HL-60 (cell line): ENCODE data around the gene RBM23.

Experiments
- DNase-seq, 2 experiments: peaks; one replicate each; pipeline ENCODE4 v3.0.0-alpha.2; 2010 to 2020; ENCODE audit warnings: low read depth in 1 of 2, low spot score in 1 of 2
- H3K27ac ChIP-seq: fragments of 250-450 bp; sonication (Bioruptor Pico); replicated peaks from 2 replicates; pipeline ENCODE4 v1.5.1; 2020; ENCODE audit warnings: mild to moderate bottlenecking, moderate library complexity
- H3K27me3 ChIP-seq: fragments of 250-450 bp; sonication (Bioruptor Pico); 2 replicates; pipeline ENCODE4 v1.5.1; 2021; ENCODE audit warnings: mild to moderate bottlenecking, moderate library complexity; ENCODE audit not compliant: insufficient read depth, poor library complexity, severe bottlenecking
- H3K4me3 ChIP-seq: replicated peaks from 2 replicates; pipeline ENCODE4 v1.5.1; 2011; ENCODE audit warnings: mild to moderate bottlenecking, control low read depth, low read length; ENCODE audit not compliant: insufficient read depth
- GABPA ChIP-seq: IDR thresholded peaks from 2 replicates; pipeline ENCODE4 v1.6.1; 2012; ENCODE audit warnings: low read depth
- POLR2AphosphoS5 ChIP-seq: IDR thresholded peaks from 2 replicates; pipeline ENCODE4 v1.6.1; 2012; ENCODE audit warnings: low read depth
- SPI1 ChIP-seq: IDR thresholded peaks from 2 replicates; pipeline ENCODE4 v1.6.1; 2012; ENCODE audit warnings: low read depth, mild to moderate bottlenecking, borderline replicate concordance
- TF ChIP-seq, protein P1 (sequence below): IDR thresholded peaks from one replicate; pipeline ENCODE4 v1.5.1; 2011; ENCODE audit warnings: low read length, control low read depth, inconsistent platforms; ENCODE audit not compliant: insufficient read depth
- TF ChIP-seq, protein P2 (sequence below): IDR thresholded peaks from 2 replicates; pipeline ENCODE4 v1.6.1; 2012; ENCODE audit warnings: low read depth; ENCODE audit not compliant: insufficient replicate concordance

RBM23 gene

GRCh38 chr14:22929961-22930364 is 11.0 kb upstream of the RBM23 start:
- TF ChIP-seq GABPA: no peak
- no peak for TF ChIP-seq POLR2AphosphoS5
- TF ChIP-seq, protein P1, sequence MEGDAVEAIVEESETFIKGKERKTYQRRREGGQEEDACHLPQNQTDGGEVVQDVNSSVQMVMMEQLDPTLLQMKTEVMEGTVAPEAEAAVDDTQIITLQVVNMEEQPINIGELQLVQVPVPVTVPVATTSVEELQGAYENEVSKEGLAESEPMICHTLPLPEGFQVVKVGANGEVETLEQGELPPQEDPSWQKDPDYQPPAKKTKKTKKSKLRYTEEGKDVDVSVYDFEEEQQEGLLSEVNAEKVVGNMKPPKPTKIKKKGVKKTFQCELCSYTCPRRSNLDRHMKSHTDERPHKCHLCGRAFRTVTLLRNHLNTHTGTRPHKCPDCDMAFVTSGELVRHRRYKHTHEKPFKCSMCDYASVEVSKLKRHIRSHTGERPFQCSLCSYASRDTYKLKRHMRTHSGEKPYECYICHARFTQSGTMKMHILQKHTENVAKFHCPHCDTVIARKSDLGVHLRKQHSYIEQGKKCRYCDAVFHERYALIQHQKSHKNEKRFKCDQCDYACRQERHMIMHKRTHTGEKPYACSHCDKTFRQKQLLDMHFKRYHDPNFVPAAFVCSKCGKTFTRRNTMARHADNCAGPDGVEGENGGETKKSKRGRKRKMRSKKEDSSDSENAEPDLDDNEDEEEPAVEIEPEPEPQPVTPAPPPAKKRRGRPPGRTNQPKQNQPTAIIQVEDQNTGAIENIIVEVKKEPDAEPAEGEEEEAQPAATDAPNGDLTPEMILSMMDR: no peak
- no peak for TF ChIP-seq SPI1
- TF ChIP-seq, protein P2, sequence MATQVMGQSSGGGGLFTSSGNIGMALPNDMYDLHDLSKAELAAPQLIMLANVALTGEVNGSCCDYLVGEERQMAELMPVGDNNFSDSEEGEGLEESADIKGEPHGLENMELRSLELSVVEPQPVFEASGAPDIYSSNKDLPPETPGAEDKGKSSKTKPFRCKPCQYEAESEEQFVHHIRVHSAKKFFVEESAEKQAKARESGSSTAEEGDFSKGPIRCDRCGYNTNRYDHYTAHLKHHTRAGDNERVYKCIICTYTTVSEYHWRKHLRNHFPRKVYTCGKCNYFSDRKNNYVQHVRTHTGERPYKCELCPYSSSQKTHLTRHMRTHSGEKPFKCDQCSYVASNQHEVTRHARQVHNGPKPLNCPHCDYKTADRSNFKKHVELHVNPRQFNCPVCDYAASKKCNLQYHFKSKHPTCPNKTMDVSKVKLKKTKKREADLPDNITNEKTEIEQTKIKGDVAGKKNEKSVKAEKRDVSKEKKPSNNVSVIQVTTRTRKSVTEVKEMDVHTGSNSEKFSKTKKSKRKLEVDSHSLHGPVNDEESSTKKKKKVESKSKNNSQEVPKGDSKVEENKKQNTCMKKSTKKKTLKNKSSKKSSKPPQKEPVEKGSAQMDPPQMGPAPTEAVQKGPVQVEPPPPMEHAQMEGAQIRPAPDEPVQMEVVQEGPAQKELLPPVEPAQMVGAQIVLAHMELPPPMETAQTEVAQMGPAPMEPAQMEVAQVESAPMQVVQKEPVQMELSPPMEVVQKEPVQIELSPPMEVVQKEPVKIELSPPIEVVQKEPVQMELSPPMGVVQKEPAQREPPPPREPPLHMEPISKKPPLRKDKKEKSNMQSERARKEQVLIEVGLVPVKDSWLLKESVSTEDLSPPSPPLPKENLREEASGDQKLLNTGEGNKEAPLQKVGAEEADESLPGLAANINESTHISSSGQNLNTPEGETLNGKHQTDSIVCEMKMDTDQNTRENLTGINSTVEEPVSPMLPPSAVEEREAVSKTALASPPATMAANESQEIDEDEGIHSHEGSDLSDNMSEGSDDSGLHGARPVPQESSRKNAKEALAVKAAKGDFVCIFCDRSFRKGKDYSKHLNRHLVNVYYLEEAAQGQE: no peak
- H3K27ac ChIP-seq: peak overlapping the region; percentile 58
- DNase-seq: no peak
- H3K27me3 ChIP-seq: no peaks in the 10 kb centered on the region
- H3K4me3 ChIP-seq: peak overlapping the region; percentile 91

DNA sequence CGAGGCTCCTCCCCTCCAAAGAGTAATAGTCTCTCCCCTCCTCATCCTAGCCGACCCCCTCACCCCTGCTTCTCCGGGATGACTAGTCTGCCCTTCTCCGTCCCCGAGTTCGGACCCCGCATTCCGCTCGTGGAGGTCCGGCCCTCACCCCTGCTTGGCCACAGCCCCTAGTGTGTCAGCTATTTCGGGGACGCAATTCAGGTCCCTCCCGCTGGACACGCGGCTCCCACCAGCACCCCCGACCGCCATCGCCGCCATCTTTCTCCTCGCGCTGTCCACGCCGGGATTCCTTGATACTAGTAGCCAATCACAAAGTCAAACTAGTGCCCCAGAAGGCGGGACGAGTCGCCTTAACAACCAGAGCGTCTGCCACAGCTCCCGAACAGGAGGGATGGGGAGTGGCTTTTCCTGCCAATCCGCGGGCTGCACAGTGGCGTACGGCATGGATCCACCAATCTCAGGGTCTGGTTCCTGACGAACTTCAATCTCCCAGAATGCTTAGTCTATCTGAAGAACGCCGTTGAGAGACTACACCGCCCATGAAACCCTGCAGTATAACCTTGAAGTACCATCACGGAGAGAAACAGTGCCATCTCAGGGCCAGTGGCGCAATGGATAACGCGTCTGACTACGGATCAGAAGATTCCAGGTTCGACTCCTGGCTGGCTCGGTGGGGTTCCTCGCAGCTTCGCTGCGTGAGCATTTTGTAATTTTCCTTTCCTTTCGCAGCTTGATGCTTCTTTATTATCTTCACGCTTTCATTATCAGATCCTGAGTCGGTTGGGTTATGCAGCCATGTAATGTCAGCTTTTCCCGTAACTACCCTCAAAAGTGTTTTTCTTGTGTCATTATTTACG is 10.4 kb upstream of the RBM23 start, which contains the start of gene PRMT5:
Gene PRMT5, minus strand, starts transcription at position 273 of the 857 bp plus-strand sequence. Its CDS starts 15 bp downstream, at position 258.
- no peaks in the 10 kb centered on the region for H3K27me3 ChIP-seq
- DNase-seq: peak; percentile 99 to 100
- H3K27ac ChIP-seq: peak within 1 kb of the TSS; percentile 83
- TF ChIP-seq POLR2AphosphoS5: peak; percentile 98
- TF ChIP-seq, protein P2: peak; percentile 78
- TF ChIP-seq SPI1: no peak
- H3K4me3 ChIP-seq: peak within 1 kb of the TSS; percentile 91

- Histone ChIP-seq H3K27ac (peak overlapping the region; percentile 83), H3K27me3 (no peaks in the 10 kb centered on the region), H3K4me3 (peak overlapping the region; percentile 91)
- no peak for DNase-seq
- TF ChIP-seq GABPA: no peak
- TF ChIP-seq, protein P2: no peak
- TF ChIP-seq SPI1: no peak
- TF ChIP-seq, protein P1: no peak
- TF ChIP-seq POLR2AphosphoS5: no peak
These were observed 9.5 kb upstream of the RBM23 start for GRCh38 chr14:22928237-22929103.
